HG03280 (cell line): ENCODE results near the gene NOL9.

ENCODE experiments used
- ATAC-seq: cut with Tn5 transposase; IDR thresholded peaks from one replicate; pipeline ENCODE4 v1.9.1; 2021; ENCODE audit warnings: mild to moderate bottlenecking, moderate library complexity; ENCODE audit not compliant: unreplicated experiment

NOL9 gene

DNA sequence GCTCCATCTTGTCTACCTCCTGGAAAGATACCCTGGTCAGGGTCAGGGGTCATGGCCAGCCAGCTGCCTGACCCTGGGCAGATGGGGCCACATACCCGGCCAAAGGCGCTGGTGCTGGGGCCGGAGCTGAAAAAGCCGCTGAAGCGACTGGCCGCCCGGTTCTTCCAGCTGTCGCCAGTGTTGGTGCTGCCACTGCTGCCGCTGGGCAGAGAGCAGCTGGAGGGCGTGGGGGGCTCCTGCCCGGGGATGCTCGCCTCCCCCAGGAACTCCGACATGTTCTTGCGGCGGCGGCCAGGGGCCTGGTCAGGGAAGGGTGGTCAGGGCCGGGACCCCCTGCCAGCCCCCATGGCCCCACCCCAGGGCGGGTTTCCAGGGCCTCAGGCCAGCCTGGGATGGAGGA is 81.2 kb downstream of the NOL9 start:
- no peak for ATAC-seq

DNA sequence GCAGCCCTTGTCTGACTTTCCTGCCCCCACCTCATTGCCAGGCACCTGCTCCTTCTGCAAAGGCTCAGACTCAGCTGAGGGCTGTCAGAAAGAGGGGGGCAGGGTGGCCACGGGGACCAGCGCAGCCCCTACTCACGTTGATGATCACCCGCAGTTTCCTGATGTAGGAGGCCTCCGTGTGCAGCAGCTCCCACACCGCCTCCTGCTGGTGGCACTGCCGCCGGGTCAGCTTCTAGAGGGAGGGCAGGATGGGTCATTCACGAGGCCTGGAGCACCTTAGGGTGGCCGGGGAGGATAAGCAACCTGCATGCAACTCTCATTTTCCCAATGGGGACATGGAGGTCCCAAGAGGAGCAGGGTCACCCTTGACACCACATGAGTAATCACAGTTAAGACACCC is 81.9 kb downstream of the NOL9 start:
- ATAC-seq: no peak

DNA sequence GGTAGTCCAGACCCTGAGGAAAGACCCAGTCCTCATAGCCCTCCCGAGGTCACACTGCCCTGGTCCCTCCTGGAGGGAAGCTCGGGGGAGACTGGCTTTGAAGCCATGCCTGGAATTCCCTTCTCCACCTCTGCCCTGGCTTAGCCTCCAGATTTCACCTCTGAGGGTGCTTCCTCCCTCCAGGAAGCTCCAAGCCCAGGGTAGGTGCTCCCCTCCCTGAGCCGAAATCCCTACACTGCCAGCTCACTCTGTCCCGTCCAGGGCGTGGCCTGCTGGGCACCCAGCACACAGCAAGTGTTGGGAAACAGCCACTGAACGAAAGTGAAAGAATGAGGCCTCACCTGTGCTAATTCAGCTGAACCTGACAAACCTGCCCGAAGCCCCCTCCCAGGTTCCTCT is 82.3 kb downstream of the NOL9 start:
- ATAC-seq: no peak
